GM12878 (cell line): ENCODE data around the gene PLCXD1. TPM values are rescaled to one million over a fixed set of nuclear protein-coding genes. Genes with fewer than 3 reads are reported as not detected.

ENCODE experiments used
- ATF3 ChIP-seq: IDR thresholded peaks from 2 replicates; pipeline ENCODE4 v1.6.1; 2011; ENCODE audit warnings: low read depth, mild to moderate bottlenecking, low read length, moderate library complexity, borderline replicate concordance; ENCODE audit errors: extremely low read depth
- BACH1 ChIP-seq: fragments of 450-650 bp; IDR thresholded peaks from 2 replicates; pipeline ENCODE4 v1.6.1; 2017; ENCODE audit warnings: mild to moderate bottlenecking, borderline replicate concordance
- BHLHE40 ChIP-seq, 2 experiments: fragments of 450-650 bp in 1 of 2; IDR thresholded peaks; 2 replicates each; pipeline ENCODE4 v1.6.1; 2011 to 2017; ENCODE audit warnings: low read depth in 2 of 2, borderline replicate concordance in 1 of 2, improper control_type of control experiment in 1 of 2, low read length in 1 of 2, mild to moderate bottlenecking in 1 of 2
- CHD2 ChIP-seq: IDR thresholded peaks from 2 replicates; pipeline ENCODE4 v1.6.1; 2011; ENCODE audit warnings: low read depth, low read length, improper control_type of control experiment, borderline replicate concordance
- DPF2 ChIP-seq: fragments of 450-650 bp; IDR thresholded peaks from 2 replicates; pipeline ENCODE4 v1.6.1; 2017; ENCODE audit warnings: mild to moderate bottlenecking
- FOS ChIP-seq: IDR thresholded peaks from 3 replicates; pipeline ENCODE4 v1.6.1; 2011; ENCODE audit warnings: borderline replicate concordance; ENCODE audit not compliant: insufficient read length; ENCODE audit errors: extremely low read depth
- GATAD2B ChIP-seq: fragments of 450-650 bp; conservative IDR thresholded peaks from 2 replicates; pipeline ENCODE4 v1.6.1; 2017; ENCODE audit warnings: low read depth, mild to moderate bottlenecking, moderate library complexity
- HDAC6 ChIP-seq: fragments of 200-600 bp; sonication (generic); IDR thresholded peaks from one replicate; pipeline ENCODE4 v1.8.0; 2017; ENCODE audit warnings: antibody characterized with exemption; ENCODE audit not compliant: unreplicated experiment
- IKZF2 ChIP-seq, 2 experiments: fragments of 450-650 bp; IDR thresholded peaks; 2 replicates each; pipeline ENCODE4 v1.6.1; 2017; ENCODE audit warnings: mild to moderate bottlenecking in 2 of 2, moderate library complexity in 2 of 2
- KDM1A ChIP-seq: fragments of 200-600 bp; sonication (generic); IDR thresholded peaks from 2 replicates; pipeline ENCODE4 v1.6.1; 2016; ENCODE audit warnings: borderline replicate concordance
- MYB ChIP-seq: fragments of 150-350 bp; IDR thresholded peaks from 2 replicates; pipeline ENCODE4 v1.6.1; 2014; ENCODE audit warnings: mild to moderate bottlenecking, low read depth, low read length, borderline replicate concordance
- MYC ChIP-seq: IDR thresholded peaks from 2 replicates; pipeline ENCODE4 v1.6.1; 2011; ENCODE audit warnings: mild to moderate bottlenecking, low read length, moderate library complexity, inconsistent platforms; ENCODE audit not compliant: insufficient read depth, insufficient replicate concordance, insufficient read length, severe bottlenecking
- NR2F1 ChIP-seq: fragments of 450-650 bp; conservative IDR thresholded peaks from 2 replicates; pipeline ENCODE4 v1.6.1; 2017; ENCODE audit warnings: mild to moderate bottlenecking
- PKNOX1 ChIP-seq: fragments of 450-650 bp; IDR thresholded peaks from 2 replicates; pipeline ENCODE4 v1.6.1; 2016; ENCODE audit warnings: mild to moderate bottlenecking
- POLR2A ChIP-seq: IDR thresholded peaks from 2 replicates; pipeline ENCODE4 v1.6.1; 2011; ENCODE audit warnings: low read depth, mild to moderate bottlenecking, low read length
- POLR2AphosphoS2 ChIP-seq: IDR thresholded peaks from 2 replicates; pipeline ENCODE4 v1.6.1; 2011; ENCODE audit warnings: low read depth, mild to moderate bottlenecking, low read length, improper control_type of control experiment, moderate library complexity
- RB1 ChIP-seq: fragments of 450-650 bp; formaldehyde crosslinking; IDR thresholded peaks from 2 replicates; pipeline ENCODE4 v1.6.1; 2017; ENCODE audit warnings: mild to moderate bottlenecking, borderline replicate concordance
- STAT3 ChIP-seq: IDR thresholded peaks from 2 replicates; pipeline ENCODE4 v1.6.1; 2011; ENCODE audit warnings: low read depth, low read length, improper control_type of control experiment
- TCF7 ChIP-seq: IDR thresholded peaks from 2 replicates; pipeline ENCODE4 v1.6.1; 2014; ENCODE audit warnings: antibody characterized with exemption, borderline replicate concordance
- ZBTB33 ChIP-seq: fragments of 450-650 bp; IDR thresholded peaks from 2 replicates; pipeline ENCODE4 v1.6.1; 2017; ENCODE audit warnings: mild to moderate bottlenecking
- ZNF207 ChIP-seq: fragments of 450-650 bp; IDR thresholded peaks from 2 replicates; pipeline ENCODE4 v1.6.1; 2014; ENCODE audit warnings: antibody characterized with exemption, mild to moderate bottlenecking, borderline replicate concordance
- ZZZ3 ChIP-seq: IDR thresholded peaks from 2 replicates; pipeline ENCODE4 v1.6.1; 2011; ENCODE audit warnings: low read depth; ENCODE audit not compliant: control insufficient read depth, insufficient read length
- polyA plus RNA-seq, 11 experiments: library from polyadenylated mRNA; depleted of rRNA in 4 of 11; unstranded in 6 of 11; stranded (reverse) in 5 of 11; fragments of >200 nt; fragmentation: Nextera tagmentation in 4 of 11; fragmentation: Illumina TruSeq in 1 of 11; extraction: Ambion mirVana in 4 of 11; extraction: Trizol in 1 of 11; gene quantifications; 1 replicate in 1 of 11; 2 replicates in 10 of 11; pipeline versions ENCODE4 v1.2.1 to v1.2.3, GENCODE V29; 2011 to 2016; ENCODE audit warnings: inconsistent platforms in 2 of 11, missing spikeins in 2 of 11, low read depth in 1 of 11
- total RNA-seq, 4 experiments: library from RNA; depleted of rRNA in 3 of 4; stranded (reverse); fragments of >200 nt in 3 of 4; fragmentation: Illumina TruSeq in 1 of 4; extraction: Trizol in 1 of 4; gene quantifications; 2 replicates each; pipeline versions ENCODE4 v1.2.1 to v1.2.3, GENCODE V29; 2013 to 2021
- TF ChIP-seq, protein P1 (sequence below), 3 experiments: IDR thresholded peaks in 2 of 3; conservative IDR thresholded peaks in 1 of 3; 2 replicates each; pipeline ENCODE4 v1.5.1; 2011; ENCODE audit warnings: low read depth in 3 of 3, low read length in 3 of 3, mild to moderate bottlenecking in 3 of 3, control low read depth in 2 of 3, moderate library complexity in 2 of 3, inconsistent platforms in 1 of 3, mixed read lengths in 1 of 3; ENCODE audit not compliant: control insufficient read depth in 2 of 3, insufficient read depth in 1 of 3; ENCODE audit errors: extremely low read depth in 1 of 3

The PLCXD1 gene
- total and polyA plus RNA-seq, 10 of the 15 experiments (the other 5 are each of a cell fraction or from before 2014, with no cell fraction given), result 2.4 to 49.7 (median 18.0) TPM

GRCh38 chrX:318739-319578 is 37.8 kb downstream of the PLCXD1 start, which contains the start of gene GTPBP6 (continued):
- TF ChIP-seq DPF2 (peak; percentile 100), MYB (no peak), POLR2AphosphoS2 (peak; percentile 88; the same call in 1 of the 2 replicates), MYC (peak; percentile 75), HDAC6 (peak; percentile 7), CHD2 (peak; percentile 95), ATF3 (peak; percentile 98), BHLHE40 (IDR thresholded peaks at IDR 0.05; ENCODE audit: borderline replicate concordance in 1 of 2, low read depth in 2 of 2, low read length in 1 of 2) (peak; percentile 98 to 100), ZNF207 (peak; percentile 58; the same call in 1 of the 2 replicates), GATAD2B (peak; percentile 69; the same call in 1 of the 2 replicates), RB1 (0 out of 2 replicates have a peak, but pooled peaks have one; percentile 18), PKNOX1 (peak; percentile 100), NR2F1 (peak; percentile 46; the same call in 1 of the 2 replicates), KDM1A (no peak), POLR2A (peak; percentile 85), TCF7 (no peak), FOS (peak; percentile 90), ZZZ3 (no peak), STAT3 (no peak), IKZF2 (IDR thresholded peaks at IDR 0.05) (peak in 1 of 2 experiments; percentile 52; a peak in 1 of 4 replicates), ZBTB33 (no peak; the same call in 1 of the 2 replicates), BACH1 (peak; percentile 61; the same call in 1 of the 2 replicates)
- TF ChIP-seq, protein P1, sequence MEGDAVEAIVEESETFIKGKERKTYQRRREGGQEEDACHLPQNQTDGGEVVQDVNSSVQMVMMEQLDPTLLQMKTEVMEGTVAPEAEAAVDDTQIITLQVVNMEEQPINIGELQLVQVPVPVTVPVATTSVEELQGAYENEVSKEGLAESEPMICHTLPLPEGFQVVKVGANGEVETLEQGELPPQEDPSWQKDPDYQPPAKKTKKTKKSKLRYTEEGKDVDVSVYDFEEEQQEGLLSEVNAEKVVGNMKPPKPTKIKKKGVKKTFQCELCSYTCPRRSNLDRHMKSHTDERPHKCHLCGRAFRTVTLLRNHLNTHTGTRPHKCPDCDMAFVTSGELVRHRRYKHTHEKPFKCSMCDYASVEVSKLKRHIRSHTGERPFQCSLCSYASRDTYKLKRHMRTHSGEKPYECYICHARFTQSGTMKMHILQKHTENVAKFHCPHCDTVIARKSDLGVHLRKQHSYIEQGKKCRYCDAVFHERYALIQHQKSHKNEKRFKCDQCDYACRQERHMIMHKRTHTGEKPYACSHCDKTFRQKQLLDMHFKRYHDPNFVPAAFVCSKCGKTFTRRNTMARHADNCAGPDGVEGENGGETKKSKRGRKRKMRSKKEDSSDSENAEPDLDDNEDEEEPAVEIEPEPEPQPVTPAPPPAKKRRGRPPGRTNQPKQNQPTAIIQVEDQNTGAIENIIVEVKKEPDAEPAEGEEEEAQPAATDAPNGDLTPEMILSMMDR (IDR thresholded peaks at IDR 0.05 in 2 of 3, conservative IDR thresholded peaks at IDR 0.05 in 1 of 3; ENCODE audit: control insufficient read depth in 2 of 3, extremely low read depth in 1 of 3, insufficient read depth in 1 of 3, low read depth in 3 of 3, low read length in 3 of 3), result peak in 1 of 3 experiments; percentile 35; a peak in 2 of 6 replicates
